Effector CD4-positive, alpha-beta T cell (primary cell): ENCODE results near the gene C12orf60.
"Not testable (repeated sequence)": the region's sequence is repeated elsewhere in the genome, so short reads cannot be mapped to it uniquely, and the experiment has no call there.

ENCODE experiments used
- DNase-seq: peaks from one replicate; pipeline ENCODE4 v3.0.0-alpha.2; 2020
- total RNA-seq: gene quantifications from one replicate; lab custom pipeline; 2026; lab: John Stamatoyannopoulos, UW

Gene C12orf60, protein sequence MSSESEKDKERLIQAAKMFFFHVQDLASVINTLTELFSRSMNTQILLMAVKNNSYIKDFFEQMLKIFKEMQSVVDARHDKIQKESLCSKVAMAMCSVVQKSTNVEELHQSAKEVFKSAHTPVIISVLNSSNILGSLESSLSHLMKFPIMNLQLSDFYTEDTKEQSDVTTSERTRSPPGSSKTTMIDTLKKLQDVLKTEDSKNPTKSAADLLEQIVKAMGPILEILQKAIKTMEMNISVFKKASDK
- 0.56 reads per million for total RNA-seq

DNA sequence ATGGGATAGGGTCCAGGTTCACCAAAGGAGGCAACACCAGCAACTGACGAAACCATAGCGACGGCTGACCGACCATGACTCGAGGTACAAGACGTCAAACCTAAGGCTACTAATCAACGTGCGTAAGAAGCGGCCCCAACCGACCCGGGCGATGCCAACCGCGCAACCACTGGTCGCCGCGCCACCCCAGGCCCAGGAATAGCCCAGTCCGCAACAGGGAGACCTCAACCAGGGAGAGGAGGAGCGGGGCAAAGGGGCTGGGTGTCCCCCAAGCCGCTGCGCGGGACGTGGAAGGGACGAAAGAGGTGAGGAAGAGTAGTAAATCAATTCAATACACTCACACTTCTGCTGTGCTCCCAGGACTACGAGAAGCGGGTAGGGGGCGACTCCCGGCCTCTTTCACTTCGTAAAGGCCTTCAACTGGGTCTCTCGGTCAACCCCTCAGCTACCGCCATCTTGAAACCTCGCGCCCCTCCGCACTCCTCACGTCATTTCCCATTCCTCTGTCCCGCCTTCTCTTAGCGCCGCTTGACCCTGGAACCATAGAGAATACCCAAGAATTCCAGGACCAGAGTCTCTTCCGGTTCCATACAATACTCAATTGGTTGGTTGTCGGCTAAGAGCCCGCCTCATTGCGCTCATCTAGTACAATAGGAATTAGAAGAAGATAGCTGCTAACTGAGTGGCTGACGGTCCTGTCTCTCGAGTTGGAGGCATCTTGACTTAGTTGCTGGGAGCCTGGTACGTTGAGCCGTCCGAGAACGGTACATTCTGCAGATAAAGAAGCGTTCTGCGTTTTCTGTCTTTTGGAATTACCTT is at the start of gene C12orf60, which contains the start of gene WBP11:
C12orf60 (plus strand) TSS at position 660 of the 819 bp plus-strand sequence. CDS start 19,266 bp downstream, outside the sequence.
WBP11 (minus strand) TSS at position 468 of the 819 bp plus-strand sequence. CDS start 2,095 bp downstream, outside the sequence.
- DNase-seq = peak; percentile 83

DNA sequence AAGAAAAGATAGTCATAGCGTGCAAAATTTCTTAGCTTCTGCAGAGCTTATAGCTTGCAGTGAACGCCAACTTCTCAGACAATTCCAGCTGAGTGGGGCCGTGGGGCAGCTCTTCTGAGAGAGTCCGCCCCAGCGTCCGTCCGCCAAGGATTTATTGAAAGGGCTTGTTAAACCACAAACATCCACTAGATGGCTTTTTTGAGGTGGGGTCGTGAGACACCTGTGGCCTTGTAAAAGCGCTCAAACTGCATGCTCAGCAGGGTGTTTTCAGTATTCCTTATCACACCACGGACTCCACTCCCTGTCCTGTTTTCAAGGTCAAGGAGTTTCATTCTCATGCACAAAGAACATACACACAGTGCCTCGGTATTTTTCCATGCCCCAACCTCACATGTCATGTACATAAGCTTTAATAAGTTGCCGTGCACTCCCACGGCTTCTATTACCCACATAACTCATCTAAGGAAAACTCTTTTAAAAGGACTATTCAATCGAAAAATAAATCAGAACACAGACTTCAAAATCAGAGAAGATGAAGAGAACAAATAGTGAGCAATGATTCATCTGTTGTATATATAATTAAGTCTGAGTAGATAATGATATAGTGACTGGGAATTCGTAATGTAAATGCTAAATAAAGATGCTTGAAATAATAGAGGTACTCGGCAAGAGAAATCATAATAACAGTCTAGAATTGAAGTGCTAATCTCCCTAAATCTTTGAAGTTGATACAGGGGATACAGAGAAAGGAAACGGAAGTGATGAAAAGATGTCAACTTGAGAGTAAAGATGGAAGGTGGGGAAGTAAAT is 46.9 kb upstream of the C12orf60 start:
- no peak for DNase-seq

DNA sequence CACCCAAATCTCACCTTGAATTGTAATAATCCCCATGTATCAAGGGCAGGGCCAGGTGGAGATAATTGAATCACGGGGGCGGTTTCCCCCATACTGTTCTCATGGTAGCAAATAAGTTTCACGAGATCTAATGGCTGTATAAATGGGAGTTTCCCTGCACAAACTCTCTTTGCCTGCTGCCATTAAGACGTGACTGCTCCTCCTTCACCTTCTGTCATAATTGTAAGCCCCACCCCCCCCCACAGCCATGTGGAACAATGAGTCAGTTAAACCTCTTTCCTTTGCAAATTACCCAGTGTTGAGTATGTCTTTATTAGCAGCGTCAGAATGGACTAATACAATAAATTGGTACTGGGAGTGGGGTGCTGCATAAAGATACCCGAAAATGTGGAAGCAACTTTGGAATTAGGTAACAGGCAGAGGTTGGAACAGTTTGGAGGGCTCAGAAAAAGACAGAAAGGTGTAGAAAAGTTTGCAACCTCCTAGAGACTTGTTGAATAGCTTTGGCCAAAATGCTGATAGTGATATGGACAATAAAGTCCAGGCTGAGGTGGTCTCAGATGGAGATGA is 43.7 kb upstream of the C12orf60 start:
- DNase-seq = not testable (repeated sequence)

DNA sequence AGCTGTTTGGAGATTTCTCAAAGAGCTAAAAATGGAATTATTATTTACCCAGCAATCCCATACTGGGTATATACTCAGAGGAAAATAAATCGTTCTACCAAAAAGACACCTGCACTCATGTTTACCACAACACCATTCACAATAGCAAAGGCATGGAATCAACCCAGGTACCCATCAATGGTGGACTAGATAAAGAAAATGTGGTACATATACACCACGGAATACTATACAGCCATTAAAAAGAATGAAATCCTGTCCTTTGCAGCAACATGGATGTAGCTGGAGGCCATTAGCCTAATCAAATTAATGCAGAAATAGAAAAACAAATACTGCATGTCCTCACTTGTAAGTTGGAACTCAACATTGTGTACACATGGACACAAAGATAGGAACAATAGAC is 38.1 kb upstream of the C12orf60 start:
- no peak for DNase-seq

DNA sequence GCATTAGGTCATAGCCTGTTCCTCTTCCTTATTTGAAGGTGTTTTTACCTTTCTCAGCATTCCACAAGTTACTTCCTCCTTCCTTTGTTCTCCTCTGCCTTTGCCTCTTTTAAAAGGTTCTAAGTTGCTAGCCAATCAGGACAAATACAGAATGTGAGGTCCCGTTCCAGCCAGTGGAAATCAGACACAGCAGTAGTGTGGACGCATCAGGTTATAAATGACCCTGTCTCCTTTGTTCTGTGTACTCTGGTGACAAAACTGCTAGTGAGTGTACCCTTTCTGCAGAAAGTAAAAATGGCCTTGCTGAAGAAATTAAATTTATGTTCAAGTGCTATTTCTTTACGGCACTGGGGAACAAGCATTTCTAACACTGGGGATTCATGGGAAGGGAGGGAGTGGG is 37.5 kb upstream of the C12orf60 start:
- not testable (repeated sequence) for DNase-seq

DNA sequence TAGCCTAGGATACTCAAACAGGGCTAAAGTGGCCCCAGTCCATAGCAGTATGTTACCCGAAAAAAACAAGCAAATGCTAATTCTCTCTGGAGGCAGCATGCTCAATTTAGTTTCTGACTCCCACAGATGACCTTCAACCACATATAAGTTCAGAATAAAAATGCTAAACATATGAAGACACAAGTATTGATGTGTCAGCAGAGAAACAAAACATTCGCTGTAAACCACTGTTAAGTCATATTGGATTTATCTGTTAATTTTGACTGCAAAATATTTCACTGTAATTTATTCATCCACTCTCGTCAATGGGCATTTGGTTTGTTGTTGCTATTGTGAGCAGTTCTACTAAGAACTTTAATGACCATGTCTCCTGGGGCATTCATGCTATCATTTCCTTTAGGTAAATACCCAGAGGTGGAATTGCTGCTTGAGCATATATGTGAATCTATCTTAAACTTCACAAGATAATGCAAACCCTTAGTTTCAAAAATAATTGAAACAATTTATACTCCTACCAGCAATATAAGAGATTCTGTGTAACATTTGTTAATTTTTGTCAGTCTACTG is 36.7 kb upstream of the C12orf60 start:
- DNase-seq = no peak

DNA sequence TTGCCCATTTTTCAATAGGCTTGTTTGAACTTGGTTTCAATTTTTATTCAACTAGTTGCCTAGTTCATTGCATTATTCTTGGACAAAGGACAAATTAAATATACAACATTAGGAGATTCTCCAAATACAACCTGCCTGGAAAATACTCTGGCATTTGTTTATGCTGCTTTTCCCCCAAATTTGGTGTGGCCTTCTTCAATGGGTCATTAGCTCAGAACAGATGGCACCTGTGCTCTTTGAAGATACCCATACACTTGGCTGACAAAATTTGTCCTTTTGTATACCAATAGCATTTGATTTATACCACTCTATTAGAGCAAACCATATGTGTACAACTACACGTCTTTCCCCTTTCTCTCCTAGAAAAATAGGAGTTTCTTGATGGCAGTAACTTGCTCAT is 35.9 kb upstream of the C12orf60 start:
- no peak for DNase-seq

DNA sequence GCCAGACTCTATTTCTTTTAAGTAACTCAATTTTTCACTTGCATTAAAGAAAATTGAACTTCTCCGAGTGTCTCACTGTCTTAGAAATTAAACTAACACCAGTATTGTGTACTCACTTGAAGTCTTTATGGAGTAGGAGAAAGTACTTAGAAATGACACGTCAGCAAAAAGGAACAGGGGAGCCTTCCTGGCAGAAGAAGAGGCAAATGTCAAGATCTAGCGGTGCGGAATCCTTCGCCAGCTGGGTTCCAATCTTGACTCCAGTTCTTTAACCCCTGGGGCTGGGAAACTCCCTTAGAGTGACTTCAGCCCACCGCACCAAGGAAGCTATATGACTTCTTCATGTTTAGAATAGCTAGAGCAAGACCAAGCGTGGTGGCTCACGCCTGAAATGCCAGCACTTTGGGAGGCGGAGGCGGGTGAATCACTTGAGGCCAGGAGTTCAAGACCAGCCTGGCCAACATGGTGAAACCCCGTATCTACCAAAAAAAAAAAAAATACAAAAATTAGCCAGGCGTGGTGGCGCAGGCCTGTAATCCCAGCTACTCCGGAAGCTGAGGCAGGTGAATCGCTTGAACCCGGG is 34.6 kb upstream of the C12orf60 start:
- DNase-seq = no peak

DNA sequence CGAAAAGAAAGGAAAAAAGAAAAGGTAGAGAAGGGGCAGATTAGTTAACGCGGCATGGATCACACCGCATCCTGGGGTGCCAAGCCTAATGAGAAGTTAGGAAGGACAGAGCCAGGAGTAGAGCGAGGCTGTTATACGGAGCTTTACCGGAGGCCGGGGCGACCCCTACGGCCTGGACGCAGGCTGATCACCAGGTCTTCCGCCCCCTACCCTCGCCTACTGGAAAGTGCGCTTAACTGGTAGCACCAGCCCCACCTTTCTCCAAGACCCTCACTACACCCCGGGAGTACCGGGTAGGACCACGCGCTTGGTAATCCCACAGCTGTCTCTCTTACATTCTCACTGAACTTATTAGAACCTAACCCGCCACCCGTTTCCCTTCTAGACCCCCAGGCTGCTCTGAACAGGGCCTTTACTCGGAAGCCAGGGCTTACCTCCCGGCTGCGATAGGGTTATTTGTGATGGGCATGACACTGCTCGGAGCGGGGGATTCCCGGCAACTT is 34.0 kb upstream of the C12orf60 start:
- DNase-seq = no peak

DNA sequence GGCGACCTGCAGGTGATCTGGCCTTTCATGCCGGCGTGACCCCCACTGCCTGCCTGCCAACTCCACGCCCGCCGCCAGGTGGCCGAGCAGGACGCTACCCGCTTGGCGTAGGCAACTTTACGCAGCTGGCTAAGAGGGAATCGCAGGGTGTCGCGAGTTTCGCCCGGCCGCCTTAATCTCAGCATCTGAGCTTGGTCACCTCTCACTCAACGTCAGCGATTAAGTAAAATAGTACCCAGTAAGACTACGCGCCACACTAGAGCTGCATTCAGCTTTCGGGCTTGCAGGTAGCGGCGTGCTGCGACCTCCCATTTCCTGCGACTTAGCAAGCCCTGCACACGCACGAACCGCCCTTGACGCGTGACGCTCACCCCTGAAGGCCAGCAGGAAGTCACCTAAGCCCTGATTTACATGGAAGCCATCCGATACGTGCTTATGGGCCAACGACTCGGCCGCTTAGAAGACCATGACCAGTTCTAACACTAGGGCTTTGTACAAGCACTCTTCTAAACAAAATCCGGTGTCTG is 33.4 kb upstream of the C12orf60 start:
- DNase-seq = peak; percentile 83

DNA sequence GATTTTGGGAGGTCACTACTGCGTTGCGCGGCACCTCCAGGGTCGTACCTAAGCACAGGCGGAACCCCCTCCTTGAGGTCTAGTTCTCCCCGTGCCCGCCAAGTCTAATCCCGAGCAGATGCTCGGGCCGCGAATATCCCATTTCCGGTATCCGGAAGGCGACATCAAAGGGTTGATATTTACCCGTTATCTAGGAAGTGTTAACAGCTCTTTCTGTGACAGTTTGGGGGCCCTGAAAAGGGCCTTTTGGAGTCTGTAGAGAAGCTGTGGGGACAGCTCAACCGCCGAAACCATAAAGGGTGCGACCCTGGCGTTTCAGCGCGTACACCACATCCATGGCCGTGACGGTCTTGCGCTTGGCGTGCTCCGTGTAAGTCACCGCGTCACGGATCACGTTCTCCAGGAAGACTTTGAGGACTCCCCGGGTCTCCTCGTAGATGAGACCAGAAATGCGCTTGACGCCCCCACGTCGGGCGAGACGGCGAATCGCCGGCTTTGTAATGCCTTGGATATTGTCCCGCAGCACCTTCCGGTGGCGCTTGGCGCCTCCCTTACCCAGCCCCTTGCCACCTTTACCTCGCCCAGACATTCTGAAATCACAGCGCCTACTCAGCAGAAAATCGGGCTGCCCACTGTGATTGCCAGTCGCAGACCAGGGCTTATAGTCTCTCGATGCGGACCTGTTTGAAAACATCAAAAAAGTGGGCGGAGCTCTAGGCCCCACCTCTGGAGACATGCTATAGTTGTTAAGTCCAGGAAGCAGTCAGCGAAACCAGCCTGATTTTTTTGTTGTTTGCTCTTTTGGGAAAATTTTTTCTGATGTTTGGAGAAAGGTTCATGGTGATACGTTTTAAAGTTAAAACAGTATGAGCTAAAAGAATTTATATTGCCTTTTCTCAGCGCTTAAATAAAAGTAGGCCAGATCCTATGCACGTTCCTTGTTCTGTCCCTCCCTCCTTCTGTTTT is 32.7 kb upstream of the C12orf60 start:
- peak; percentile 91 for DNase-seq

DNA sequence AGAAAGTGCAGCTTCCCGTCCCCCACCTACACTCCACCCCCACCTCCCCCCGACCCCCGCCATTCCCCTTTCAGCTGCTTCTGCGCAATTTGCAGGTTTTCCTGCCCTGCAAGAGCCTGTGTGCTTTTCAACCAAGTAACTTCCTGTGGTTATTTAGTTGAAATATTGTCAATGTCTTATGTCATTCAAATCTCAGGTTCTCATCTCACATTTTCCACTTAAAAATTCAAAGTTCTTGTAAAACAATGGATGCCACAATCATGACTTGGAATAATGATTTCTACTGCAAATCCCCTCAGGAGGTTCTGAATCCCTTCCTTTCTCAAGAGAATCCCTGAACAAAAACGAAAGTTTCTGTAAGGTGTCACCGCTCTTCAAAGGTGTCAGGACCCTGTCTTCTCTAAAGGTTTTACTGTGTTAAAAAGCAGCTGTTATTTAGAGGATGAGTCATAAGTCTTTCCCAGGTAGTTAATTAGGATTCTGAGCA is 31.8 kb upstream of the C12orf60 start:
- DNase-seq = peak; percentile 31

DNA sequence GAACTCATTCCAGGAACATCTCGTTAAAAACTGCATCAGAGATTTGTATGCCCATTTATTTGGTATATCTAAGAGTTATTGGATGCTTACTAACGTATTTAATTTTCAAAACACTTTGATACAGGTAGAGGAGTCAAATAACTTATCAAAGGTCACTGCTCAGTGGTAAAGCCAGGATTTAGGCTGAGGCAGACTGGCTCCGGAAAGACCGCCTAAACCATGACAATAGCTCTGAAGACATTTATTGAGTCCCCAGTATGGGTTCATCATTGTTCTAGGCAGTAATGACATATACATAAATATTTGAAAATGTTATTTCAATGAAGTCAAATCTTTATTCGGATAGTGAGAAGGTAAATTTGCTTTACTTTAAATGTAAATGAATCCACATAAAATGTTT is 30.5 kb upstream of the C12orf60 start:
- no peak for DNase-seq

DNA sequence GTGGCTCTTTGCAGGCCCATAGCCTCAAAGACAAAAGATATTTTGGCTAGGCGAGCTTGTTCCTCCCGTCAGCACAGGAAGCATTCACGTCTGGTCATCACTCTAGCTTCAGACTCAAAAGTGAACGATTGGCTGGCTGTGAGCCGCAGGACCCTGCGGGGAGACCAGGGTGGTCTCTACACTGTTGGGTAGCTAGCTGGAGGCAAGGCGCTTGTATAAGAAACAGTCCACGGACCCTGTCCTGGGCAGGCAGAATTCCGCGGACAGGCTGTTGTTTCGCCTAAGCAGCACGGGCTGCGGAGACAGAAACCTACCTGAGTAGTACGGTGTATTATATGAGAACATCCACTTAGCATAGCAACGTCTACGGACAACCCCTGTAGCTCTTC is 29.8 kb upstream of the C12orf60 start:
- no peak for DNase-seq

DNA sequence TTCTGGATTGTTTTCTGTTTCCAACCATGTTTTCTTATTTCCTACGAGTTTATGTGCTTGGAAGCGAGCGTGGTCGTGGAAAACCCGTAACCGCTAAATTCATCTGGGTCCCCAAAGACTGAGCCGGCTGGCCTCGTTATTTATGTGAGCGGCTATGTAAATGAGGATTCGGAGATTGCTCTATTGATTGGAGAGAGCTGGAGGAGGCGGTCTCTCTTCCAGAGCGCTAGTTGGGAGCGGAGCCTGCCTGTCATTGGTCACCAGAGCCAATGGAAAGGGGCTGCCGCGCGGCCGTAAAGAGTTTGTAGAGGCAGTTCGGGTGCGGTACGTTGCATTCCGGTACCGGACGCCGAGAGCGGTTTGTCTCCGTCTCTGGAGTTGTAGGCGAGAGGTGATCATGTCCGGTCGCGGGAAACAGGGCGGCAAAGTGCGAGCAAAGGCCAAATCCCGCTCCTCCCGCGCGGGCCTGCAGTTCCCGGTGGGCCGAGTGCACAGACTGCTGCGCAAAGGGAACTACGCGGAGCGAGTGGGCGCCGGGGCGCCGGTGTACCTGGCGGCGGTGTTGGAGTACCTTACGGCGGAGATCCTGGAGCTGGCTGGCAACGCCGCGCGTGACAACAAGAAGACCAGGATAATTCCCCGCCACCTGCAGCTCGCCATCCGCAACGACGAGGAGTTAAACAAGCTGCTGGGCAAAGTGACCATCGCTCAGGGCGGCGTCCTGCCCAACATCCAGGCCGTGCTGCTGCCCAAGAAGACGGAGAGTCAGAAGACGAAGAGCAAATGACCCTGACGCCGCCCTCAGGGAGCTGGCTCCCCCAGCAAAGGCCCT is 29.2 kb upstream of the C12orf60 start:
- DNase-seq = peak; percentile 84

DNA sequence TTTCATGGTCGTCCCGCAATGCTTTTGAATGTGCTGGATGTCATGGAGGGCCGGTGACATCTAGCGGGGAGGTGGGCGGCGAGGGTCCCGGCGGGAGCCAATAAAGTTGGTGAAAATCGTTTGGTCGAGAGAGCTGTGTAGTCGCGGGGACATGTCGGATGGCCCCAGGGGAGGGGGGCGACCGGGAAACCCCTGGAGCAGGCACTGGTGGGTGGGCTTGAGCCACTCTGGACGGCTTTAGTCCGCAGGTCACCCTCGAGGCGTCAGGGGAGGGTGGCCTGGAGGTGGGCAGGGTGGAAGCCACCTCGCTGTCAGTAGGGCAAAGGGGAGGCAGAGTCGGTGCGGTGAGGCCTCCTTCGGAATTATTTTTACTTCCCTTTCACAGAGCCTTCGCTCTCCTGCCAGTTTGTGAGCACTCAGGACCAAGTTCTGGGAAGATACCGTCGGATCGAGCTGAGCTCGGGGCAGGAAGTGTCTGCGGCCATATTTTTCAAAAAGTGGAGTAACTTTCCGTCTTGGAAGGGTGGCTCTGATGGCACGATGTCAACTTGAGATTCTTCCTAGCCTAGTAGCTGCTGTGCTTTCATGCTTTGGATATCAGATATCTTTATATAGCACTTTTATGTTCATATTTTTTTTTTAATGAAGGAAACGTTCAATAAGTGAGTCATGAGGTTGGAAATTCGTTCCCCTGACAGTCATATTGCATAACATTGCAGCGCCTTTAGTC is 28.4 kb upstream of the C12orf60 start:
- peak; percentile 7 for DNase-seq

DNA sequence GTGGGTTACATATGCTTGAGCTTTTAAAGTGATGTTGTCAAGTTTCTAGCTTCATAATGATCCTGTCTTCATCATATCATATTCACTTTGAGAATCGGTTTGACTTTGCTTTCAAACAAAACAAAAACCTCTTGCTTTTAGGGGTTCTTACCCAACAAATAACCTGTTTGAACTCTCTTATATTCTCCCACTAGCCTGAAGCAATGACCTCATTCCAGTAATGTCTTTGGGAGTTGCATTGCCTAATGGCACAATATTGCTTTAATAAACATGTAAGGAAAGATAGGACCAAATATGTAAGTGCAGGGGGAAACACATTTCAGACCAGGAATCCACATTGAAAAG is 27.9 kb upstream of the C12orf60 start:
- no peak for DNase-seq

DNA sequence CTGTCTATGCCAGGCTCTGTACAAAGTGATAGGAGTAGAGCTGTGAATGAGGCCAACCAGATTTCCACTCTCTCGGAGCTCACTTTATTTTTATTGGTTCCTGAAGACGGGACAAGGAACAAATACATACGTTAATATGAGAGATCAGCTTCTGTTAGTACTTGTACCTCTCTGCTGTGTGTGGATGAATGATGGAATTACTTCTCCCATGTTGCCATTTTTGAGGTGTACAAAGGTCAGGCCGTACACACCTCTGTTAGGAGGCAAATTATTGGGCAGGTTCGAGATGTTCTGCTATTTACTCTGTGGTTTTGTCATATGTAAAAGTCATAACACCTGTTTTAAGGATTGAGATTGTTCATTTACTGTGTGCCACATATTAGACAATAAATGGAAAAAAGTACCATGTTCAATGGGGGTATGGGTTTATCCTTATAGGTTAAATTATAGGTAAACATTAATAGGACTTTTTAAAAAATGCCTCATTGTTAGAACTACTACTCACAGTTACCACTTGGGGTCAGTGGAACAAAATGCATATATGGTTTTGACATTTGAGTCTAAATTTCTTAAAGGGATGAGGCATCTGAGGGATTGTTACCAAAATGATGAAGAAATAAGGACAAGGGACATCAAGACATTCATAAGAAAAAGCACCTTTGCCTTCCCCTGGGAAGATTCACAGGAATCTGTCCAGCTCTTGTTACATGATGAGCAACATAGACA is 27.1 kb upstream of the C12orf60 start:
- DNase-seq = no peak
